Measurements from ENCODE around the gene SPACA7.

DNA sequence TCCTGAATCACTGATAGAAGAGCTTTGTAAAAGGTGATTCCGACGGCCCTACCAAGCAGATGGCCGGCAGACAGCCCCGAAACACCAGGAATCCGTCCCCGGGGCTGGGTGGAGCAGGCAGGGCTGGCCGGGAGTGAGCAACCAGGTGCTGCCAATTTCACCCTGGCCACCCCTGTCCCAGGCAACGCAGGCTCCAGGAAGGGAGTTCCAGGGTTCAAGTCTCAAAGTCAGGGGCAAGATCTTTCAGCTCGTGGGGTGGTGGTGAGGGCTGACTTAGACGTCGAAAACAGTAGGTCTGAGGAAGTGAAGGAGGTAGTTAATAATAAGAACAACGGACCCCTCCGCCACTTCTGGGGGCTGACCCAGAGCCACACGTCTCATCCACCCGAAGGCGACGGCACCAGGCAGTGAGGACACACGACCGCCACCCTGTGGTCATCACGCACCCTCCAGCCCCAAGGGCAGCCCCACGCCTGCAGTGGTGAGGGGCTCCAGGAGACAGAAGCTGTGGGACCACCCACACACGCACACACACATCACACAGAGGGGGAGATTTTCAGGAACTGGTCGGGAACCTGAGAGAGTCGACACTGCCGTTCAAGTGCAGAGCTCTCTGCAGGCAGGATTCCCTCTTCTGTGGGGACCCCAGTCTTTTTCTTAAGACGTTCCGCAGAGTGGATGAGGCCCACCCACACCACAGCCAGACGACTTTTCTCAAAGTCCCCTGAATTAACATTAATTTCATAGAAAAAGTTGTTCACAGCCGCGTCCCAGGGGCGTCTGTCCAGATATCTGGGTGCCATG lies 67.2 kb downstream of the SPACA7 start:
- TF ChIP-seq, protein P1, sequence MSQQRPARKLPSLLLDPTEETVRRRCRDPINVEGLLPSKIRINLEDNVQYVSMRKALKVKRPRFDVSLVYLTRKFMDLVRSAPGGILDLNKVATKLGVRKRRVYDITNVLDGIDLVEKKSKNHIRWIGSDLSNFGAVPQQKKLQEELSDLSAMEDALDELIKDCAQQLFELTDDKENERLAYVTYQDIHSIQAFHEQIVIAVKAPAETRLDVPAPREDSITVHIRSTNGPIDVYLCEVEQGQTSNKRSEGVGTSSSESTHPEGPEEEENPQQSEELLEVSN (IDR thresholded peaks at IDR 0.05; ENCODE audit: borderline replicate concordance in 1 of 2, extremely low read depth in 1 of 2, insufficient read depth in 1 of 2, insufficient read length in 1 of 2, low read depth in 1 of 2, low read length in 1 of 2, poor library complexity in 1 of 2, severe bottlenecking in 1 of 2), result no peak
- TF ChIP-seq FOXK2 (conservative IDR thresholded peaks at IDR 0.05 in 1 of 2, IDR thresholded peaks at IDR 0.05 in 1 of 2; ENCODE audit: low read depth in 2 of 2) (no peak), ZFP36 (IDR thresholded peaks at IDR 0.05; ENCODE audit: low read depth, low read length, partially characterized antibody) (no peak), BRF1 (IDR thresholded peaks at IDR 0.05; ENCODE audit: borderline replicate concordance, extremely low read depth, insufficient read length) (no peak)
- TF ChIP-seq, protein P2, sequence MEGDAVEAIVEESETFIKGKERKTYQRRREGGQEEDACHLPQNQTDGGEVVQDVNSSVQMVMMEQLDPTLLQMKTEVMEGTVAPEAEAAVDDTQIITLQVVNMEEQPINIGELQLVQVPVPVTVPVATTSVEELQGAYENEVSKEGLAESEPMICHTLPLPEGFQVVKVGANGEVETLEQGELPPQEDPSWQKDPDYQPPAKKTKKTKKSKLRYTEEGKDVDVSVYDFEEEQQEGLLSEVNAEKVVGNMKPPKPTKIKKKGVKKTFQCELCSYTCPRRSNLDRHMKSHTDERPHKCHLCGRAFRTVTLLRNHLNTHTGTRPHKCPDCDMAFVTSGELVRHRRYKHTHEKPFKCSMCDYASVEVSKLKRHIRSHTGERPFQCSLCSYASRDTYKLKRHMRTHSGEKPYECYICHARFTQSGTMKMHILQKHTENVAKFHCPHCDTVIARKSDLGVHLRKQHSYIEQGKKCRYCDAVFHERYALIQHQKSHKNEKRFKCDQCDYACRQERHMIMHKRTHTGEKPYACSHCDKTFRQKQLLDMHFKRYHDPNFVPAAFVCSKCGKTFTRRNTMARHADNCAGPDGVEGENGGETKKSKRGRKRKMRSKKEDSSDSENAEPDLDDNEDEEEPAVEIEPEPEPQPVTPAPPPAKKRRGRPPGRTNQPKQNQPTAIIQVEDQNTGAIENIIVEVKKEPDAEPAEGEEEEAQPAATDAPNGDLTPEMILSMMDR (IDR thresholded peaks at IDR 0.05 in 2 of 3, conservative IDR thresholded peaks at IDR 0.05 in 1 of 3; ENCODE audit: insufficient read depth in 2 of 3, low read depth in 1 of 3, low read length in 3 of 3), result peak in 2 of 3 experiments; percentile 23 to 41; a peak in 3 of 6 replicates
- TF ChIP-seq, protein P3, sequence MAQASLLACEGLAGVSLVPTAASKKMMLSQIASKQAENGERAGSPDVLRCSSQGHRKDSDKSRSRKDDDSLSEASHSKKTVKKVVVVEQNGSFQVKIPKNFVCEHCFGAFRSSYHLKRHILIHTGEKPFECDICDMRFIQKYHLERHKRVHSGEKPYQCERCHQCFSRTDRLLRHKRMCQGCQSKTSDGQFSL (CRISPR knock-in tag; IDR thresholded peaks at IDR 0.05), result no peak
- TF ChIP-seq, protein P3 (tag; IDR thresholded peaks at IDR 0.05), result no peak

Data from K562 (cell line).